Heart left ventricle (tissue), 13 donors: ENCODE measurements around the gene ANGPTL7.

Experiments
- CTCF ChIP-seq, 12 donors: fragments of 200-600 bp; sonication (generic) in 4 of 12; IDR thresholded peaks; one replicate each; pipeline versions ENCODE4 v1.5.0 to v1.8.0; 2018 to 2022; ENCODE audit warnings: antibody characterized with exemption in 12 of 12, mild to moderate bottlenecking in 5 of 12
- POLR2A ChIP-seq, 2 donors: fragments of 450-650 bp; IDR thresholded peaks; one replicate each; pipeline ENCODE4 v1.6.1; 2017; ENCODE audit warnings: antibody characterized with exemption in 2 of 2, mild to moderate bottlenecking in 2 of 2, moderate library complexity in 2 of 2
- donor health status: ischemic (EF 13 %, LVEDD 7.1; RV severe dilation, severe dysfunction).
- donor health status: DM: no; HTN: yes; CAD: no.
- donor health status: DM: no; HTN: no; CAD: no.
- donor health status: ischemic (EF 25% LVEDD 6.9; RV normal size, moderate dysfunction).
- donor health status: ischemic (EF 25% LVEDD 5.7; RV mildly dilated, moderate dysfunction).
- donor health status: ischemic (EF 35%, LVEDD 5.7; RV mildly dilated, moderate dysfunction).
- donor health status: nonischemic (EF 11% LVEDD 7.7; RV severe dilation, severe dysfunction).
- donor health status: DM: yes; HTN: yes; CAD: no.
- donor health status: PGD.
- donor health status: ischemic (EF 29% LVEDD 5.4; RV normal size, mild dysfunction).
- donor health status: nonischemic (EF 23%, LVEDD 6.1; RV moderate dilation, normal function).

- no peak for TF ChIP-seq CTCF (IDR thresholded peaks at IDR 0.05)
- TF ChIP-seq POLR2A (IDR thresholded peaks at IDR 0.05), result no peak
These were observed 44.1 kb downstream of the ANGPTL7 start for GRCh38 chr1:11233208-11233607.
